HG03095 (cell line): ENCODE measurements around the gene RSAD1.

ENCODE experiments used
- ATAC-seq: cut with Tn5 transposase; IDR thresholded peaks from one replicate; pipeline ENCODE4 v1.9.1; 2021; ENCODE audit warnings: moderate library complexity; ENCODE audit not compliant: unreplicated experiment

The RSAD1 gene

DNA sequence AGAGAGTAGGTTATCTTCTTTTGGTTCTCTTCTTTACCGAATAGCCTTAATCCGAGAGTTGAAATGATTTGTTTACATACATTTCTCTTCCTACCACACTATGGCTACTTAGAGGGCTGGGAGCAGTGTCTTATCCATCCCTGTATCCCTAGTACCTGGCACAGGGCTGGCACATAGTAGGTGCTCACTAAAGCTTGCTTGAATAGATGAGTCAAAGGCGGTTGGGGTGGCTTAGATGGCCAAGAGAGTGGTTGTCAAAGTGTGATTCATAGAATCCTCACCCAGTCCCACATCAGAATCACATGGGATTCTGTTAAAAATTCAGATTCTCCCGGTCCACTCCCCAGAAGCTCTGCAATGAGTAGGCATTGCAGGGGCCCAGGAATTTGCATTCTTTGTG lies 21.0 kb upstream of the RSAD1 start:
- no peak for ATAC-seq

DNA sequence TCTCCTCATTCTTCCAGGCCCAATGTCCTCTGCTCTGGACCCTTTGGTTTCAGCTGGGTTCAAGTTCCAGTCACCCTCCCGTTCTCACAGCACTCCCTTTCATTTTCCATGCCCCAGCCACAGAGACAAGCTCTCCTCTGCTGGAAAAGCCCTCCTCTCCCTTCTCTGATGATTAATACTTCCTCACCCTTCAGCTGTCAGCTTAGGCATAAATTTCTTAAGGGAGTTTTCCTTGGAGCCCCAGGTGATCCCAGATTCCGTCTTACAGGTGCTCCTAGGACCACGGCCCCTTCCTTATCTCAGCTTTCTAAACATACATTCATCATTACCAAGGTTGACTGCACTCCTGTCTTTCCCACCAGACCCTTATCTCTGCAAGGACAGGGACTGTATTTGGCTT lies 20.4 kb upstream of the RSAD1 start:
- ATAC-seq: no peak

DNA sequence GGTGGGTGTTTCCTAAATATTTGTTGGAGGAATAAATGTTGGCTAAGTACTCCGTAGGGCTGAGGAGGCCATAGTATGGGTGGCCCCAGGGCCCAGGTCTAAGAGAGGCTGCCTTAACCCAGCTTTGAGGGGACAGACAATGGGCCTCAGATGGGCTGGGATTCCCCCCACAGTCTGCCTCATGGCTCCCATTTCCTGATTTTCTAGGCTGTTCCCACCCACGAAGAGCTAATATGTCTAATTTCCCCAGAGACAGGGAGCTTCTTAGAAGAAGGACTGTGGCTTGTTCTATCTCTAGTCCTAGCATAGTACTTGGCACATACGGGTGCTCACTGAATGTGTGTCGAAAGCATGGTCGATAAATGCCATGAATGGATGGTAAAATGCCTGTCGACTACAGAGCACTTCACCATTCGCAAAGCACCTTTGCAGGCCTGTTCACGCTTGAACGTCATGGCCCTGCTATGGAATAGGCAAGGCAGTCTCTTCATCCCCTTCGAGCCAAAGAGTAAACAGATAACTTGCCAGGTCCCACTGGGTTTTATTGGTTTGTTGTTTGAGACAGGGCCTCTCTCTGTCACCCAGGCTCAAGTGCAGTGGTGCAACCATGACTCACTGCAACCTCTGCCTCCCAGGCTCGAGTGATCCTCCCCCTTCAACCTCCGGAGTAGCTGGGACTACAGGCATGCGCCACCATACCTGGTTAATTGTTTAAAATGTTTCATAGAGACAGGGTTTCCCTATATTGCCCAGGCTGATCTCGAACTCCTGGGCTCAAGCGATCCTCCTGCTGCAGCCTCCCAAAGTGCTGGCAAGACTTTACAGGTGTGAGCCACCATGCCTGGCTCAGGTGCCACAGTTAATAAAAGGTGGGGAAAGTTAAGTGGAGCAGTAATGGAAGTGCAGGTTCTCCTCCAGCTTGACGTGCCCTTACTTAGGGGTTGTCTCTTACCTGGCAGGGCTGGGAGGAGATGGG lies 19.7 kb upstream of the RSAD1 start:
- ATAC-seq: no peak

GRCh38 chr17:50459756-50460155 lies 18.9 kb upstream of the RSAD1 start:
- no peak for ATAC-seq

DNA sequence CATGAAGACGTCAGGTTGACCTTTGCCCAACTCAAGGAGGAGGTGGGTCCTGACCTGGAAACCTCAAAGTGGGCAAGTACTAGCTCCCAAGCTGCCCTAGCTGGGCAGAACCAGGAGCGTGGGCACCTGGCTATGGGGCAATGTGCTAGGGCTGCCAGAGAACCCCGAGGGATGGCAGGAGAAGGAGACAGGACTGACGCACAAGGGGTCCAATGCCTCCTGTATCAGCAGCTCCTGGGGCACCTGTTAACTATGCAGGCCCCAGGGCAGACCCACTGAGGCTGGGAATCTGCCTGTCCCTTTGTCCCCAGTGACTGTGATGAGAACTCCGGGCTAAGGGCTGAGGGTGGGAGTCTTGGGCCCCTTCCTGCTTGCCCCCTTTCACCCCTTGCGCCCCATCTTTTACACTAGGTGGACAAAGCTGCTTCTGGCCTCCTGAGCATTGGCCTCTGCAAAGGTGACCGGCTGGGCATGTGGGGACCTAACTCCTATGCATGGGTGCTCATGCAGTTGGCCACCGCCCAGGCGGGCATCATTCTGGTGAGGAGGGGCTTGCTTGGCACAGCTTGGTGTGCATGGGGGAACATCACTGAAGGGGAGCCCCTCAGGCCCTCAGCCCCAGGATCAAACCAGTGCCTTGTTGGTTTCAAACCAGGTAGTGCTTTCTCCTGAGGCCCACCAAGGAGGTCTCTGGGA lies 17.7 kb upstream of the RSAD1 start:
- no peak for ATAC-seq

- ATAC-seq: no peak
Observed at GRCh38 chr17:50461550-50462132, 17.0 kb upstream of the RSAD1 start.

DNA sequence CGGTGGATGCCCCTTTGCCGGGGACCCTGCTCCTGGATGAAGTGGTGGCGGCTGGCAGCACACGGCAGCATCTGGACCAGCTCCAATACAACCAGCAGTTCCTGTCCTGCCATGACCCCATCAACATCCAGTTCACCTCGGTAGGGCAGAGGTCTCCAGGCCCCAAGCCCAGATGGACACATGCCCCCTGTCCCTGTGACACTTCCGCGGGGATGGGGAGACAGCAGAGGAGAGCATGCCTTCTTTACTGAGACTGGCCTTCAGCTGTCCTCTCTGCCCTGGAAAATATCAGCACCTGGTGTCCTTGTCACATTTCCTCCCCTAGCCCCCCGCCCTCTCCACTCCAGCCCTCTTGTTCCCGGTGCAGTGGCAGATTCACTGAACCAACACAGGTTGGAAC lies 16.2 kb upstream of the RSAD1 start:
- no peak for ATAC-seq

GRCh38 chr17:50464121-50464520 lies 14.5 kb upstream of the RSAD1 start:
- ATAC-seq: no peak

- ATAC-seq: no peak
Observed at GRCh38 chr17:50464736-50465135, 13.9 kb upstream of the RSAD1 start.

- ATAC-seq: no peak
Observed at GRCh38 chr17:50465171-50465570, 13.5 kb upstream of the RSAD1 start.

DNA sequence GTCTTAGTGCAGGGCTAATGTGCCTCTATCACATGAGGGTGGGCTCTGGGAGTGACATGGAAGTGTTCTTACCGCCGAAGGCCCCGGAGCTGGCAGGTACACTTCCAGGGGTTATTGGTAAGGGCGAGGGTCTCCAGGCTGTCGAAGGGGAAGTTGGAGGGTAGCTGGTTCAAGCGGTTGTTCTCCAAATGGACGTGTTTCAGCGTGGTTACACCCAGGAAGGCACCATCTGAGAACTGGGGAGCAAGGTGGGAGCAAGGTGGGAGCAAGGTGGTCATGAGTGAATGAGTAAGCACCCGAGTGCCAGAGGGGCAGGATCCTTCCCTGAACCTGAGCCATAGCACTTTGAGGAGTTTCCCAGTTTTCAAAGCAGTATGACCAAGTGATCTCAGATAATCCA lies 13.0 kb upstream of the RSAD1 start:
- ATAC-seq: no peak

DNA sequence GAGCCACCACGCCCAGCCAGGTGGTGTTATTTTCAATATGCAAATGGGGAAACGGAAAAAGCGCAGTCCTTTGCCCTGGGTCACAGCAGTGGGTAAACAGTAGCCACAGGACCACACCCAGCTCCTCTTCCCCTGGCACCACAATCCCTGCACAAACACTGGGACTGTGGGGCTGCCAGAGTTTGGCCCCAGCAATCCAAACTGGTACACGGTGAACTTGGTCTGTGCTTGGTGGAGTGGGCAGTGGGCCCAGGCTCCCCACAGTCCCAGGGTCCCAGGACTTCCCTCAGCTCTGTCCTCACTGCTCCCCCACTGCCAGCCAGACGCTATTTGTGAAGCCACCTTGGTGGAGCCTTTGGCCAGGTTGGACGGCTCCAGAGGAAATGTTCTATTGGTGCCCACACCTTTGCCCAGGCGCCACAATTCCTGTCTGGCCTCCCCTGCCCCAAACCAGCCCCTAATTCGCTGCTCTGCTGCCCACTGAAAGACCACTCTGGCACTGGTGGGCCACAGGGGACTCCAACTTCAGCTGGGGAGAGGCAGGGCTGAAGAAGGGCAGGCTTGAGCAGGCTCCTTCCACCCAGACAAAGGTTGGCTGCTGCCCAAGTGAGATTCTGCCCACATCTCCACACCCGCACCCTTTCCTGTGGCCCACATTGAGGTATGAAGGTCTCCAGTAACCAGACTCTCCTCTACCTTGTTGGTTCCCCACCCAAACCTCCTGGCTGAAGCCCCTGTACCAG lies 12.1 kb upstream of the RSAD1 start:
- no peak for ATAC-seq

DNA sequence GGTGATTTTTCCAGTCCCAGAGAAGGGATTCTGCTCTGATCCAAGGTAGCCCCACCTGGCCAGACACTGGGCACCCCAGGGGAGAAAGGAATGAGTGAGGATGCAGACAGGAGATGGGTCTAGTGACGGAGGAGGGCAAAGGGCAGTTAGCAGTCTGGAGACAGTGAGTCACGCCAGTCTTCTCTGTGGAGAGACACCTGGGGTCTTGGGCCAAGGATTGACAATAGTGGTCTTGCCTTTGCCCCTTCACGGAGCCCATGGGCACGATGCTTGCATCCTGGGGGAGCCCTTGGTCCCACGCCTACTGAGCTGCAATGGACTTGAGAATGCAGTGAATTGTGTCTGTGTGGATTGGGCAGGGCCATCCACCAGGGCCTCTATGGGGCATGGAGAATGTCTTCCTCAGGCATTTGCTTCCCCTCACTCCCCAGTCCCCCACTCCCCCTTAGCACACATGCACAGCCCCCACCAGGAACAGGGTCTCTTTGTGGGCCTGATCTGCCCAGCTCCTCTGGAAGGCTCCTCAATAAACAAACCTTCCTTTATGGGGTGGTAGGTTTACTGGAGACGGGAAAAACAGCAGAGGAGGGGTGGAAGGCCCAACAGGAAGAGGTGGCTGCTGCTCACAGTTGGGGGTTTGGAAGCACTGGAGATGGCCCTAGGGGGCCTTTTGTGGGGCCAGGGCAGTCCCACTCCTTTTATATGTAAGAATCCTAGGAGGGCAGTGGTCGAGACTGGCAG lies 11.4 kb upstream of the RSAD1 start:
- no peak for ATAC-seq

DNA sequence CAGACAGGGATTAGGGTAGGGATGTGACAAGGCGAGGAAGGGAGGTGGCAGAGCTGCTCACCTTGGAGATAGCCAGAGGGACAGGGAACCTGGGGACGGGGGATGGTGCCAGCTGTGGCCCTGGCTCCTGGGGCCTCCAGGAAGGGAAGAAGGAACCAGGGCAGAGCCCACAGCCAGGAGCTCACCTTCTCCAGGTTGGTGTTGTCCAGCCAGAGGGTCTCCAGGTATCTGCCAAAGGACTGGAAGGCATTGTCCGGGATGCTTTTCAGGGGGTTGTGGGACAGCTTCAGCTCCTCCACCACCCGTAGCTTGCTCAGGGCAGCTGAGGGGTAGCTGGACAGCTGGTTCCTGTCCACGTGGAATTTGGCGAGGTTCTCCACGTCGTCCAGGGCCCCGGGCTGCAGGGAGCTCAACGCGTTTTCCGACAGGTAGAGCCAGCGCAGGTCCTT lies 10.8 kb upstream of the RSAD1 start:
- ATAC-seq: no peak

GRCh38 chr17:50468304-50469207 lies 10.1 kb upstream of the RSAD1 start, which contains the start of gene CHAD:
CHAD (minus strand) TSS chr17:50468880; CDS start chr17:50468813, 67 bp downstream.
- ATAC-seq: no peak

DNA sequence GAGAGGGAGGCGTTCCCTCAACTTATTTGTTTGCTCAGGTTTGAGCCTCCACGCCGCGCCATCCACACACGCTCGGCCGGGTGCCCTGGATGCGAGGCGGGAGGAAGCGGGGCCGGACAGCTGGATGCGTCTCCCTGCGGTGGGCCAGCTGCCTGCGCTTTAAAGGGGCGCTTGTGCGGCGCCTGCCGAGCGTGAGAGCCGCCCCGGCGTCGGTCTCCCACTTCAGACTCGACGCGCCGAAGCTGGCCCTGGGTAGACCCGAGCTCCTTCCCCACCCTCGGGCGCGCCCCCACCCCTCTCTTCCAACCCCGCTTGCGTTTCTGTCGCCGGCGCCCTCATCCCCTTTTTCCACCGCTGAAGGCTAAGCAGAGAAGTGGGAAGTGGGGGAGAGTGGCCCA lies 9.5 kb upstream of the RSAD1 start:
- no peak for ATAC-seq

DNA sequence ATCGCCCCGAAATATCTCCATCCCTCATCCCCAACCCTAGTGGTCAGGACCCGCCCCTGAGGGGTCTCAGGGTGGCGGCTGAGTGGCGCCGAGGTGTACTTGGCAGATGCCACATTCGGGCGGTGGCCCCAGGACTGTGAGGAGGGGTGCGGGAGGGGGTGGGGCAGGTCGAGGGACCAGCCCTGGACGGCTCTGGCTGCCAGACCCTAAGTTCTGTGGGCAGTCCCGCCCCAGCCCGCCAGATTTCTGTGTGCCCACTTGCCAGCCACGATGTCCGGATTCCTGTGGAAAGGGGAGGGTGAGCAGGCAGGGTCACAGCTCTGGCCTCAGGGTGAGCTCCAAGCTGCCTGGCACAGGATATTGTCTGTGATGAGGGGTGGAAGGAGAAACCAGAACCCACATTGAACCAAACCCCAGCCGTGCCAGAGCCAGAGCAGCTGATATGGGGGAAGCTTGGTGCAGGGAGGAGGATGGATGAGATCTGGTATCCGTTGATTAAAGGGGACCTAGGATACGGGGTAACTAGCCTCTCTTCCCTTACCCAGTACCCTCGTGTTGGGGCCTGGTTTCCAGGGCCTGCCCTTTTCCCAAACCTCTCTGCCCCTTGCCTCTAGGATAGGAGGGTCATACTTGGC lies 8.9 kb upstream of the RSAD1 start:
- no peak for ATAC-seq

DNA sequence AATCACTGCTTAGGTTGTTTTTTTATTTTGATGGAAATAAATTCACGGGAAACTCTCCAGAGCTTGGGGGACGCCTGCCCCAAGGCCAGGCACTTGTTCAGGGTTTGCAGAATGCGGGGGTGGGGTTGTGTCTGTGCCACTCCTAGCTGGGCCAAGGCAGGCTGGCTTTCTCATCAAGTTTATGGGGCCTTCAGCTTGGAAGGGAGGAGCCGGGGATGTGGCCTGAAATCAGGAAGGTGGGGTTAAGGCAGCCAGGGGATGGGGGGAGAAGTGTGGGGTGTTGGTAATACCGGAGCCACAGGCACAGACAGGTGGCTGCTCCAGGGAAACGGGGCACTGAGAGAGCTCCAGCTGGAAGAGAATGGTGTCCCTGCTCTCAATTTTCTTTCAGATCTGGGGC lies 8.2 kb upstream of the RSAD1 start:
- no peak for ATAC-seq
